Peyer's patch (tissue), 4 donors: Measurements from ENCODE around the gene KRTAP19-1.

Experiments used
- POLR2A ChIP-seq, 2 donors: fragments of 450-650 bp; IDR thresholded peaks; one replicate each; pipeline ENCODE4 v1.5.1; 2017; ENCODE audit warnings: antibody characterized with exemption in 2 of 2, mild to moderate bottlenecking in 2 of 2, moderate library complexity in 2 of 2
- TF ChIP-seq, protein P1 (sequence below), 6 experiments: fragments of 450-650 bp in 4 of 6; fragments of 200-600 bp in 2 of 6; sonication (generic) in 1 of 6; IDR thresholded peaks; one replicate each; pipeline ENCODE4 v1.5.1; 2017 to 2019; ENCODE audit warnings: antibody characterized with exemption in 6 of 6, mild to moderate bottlenecking in 3 of 6, moderate library complexity in 1 of 6

DNA sequence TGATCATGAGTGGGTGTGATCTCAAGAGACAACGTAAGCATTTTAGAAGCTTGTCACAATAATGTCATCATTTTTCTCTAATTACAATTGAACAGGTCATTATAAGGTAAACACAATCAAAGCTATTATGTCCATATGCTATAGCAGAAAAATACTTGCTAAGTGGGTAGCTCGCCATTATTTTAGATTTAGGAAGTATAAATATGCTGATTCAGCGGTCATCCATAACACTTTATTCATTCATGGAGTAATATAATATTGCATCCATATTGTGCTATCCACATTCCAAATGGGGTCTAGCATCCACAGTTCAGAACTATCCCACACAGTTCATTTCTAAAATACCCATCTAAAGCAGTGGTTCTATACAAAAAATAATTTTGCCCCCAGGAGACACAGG is 31.7 kb downstream of the KRTAP19-1 start:
- TF ChIP-seq, protein P1, sequence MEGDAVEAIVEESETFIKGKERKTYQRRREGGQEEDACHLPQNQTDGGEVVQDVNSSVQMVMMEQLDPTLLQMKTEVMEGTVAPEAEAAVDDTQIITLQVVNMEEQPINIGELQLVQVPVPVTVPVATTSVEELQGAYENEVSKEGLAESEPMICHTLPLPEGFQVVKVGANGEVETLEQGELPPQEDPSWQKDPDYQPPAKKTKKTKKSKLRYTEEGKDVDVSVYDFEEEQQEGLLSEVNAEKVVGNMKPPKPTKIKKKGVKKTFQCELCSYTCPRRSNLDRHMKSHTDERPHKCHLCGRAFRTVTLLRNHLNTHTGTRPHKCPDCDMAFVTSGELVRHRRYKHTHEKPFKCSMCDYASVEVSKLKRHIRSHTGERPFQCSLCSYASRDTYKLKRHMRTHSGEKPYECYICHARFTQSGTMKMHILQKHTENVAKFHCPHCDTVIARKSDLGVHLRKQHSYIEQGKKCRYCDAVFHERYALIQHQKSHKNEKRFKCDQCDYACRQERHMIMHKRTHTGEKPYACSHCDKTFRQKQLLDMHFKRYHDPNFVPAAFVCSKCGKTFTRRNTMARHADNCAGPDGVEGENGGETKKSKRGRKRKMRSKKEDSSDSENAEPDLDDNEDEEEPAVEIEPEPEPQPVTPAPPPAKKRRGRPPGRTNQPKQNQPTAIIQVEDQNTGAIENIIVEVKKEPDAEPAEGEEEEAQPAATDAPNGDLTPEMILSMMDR (IDR thresholded peaks at IDR 0.05) = no peak
- no peak for TF ChIP-seq POLR2A (IDR thresholded peaks at IDR 0.05)
